GM21515 (cell line): ENCODE measurements around the gene OR5T3.
"Not testable (repeated sequence)": the region's sequence is repeated elsewhere in the genome, so short reads cannot be mapped to it uniquely, and the experiment has no call there.

ENCODE experiments used
- ATAC-seq: cut with Tn5 transposase; IDR thresholded peaks from one replicate; pipeline ENCODE4 v1.9.1; 2021; ENCODE audit not compliant: unreplicated experiment

OR5T3 gene

GRCh38 chr11:56251954-56252353 lies at the start of gene OR5T3:
TSS of gene OR5T3 (plus strand) at chr11:56252254. CDS start at chr11:56252254, 0 bp downstream.
- ATAC-seq: no peak

DNA sequence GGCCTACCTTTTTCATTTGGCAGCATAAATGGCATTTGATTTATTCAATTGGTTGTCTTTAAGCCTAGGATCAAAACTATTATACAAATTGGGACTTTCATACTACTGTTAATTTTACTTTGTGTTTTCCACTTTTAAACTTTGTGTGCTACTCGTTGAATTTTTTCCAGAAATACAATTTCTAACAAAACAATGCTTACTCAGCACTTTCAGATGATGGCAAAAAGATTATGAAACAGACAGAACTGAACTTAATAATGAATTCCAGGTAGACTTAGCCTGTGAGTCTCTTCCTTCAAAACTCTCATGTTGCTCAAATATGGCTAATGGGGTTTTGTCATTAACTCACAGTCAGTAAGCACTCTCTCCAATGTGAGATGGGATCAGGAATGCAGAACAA lies 44.3 kb upstream of the OR5T3 start:
- no peak for ATAC-seq

GRCh38 chr11:56214537-56214936 lies 37.5 kb upstream of the OR5T3 start:
- ATAC-seq: no peak

- ATAC-seq: not testable (repeated sequence)
These were observed 32.3 kb upstream of the OR5T3 start for GRCh38 chr11:56219735-56220134.

DNA sequence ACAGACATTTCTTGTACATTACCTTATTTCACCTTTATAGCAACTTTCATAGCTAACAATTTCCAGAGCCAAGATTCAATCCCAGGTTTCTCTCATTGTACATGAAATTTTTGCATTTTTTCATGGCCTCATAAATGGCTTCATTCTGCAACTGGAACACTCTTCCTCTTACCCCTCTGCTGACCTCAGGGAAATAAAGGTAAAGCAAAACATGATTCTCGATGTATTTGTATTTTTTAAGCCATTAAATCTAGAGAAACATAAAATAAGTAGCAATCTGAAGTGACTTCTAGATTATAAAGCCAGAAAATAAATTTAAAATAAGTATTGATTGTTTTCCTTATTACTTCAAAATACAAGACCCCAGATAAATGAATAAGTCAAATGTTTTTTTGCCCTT lies 17.9 kb upstream of the OR5T3 start, which contains the start of gene OR5T2:
Gene OR5T2, minus strand, starts transcription at position 101 of the 400 bp plus-strand sequence. CDS start 1,193 bp downstream, outside the sequence.
- ATAC-seq: no peak

- no peak for ATAC-seq
These were observed 19.0 kb downstream of the OR5T3 start for GRCh38 chr11:56271092-56271491.

GRCh38 chr11:56273854-56274253 lies 21.8 kb downstream of the OR5T3 start, which contains the start of gene OR5T1:
TSS of gene OR5T1 (plus strand) at chr11:56274154. CDS start at chr11:56275639, 1,485 bp downstream.
- ATAC-seq: no peak

- ATAC-seq: no peak
These were observed 40.1 kb downstream of the OR5T3 start, which contains the start of gene OR8H1 for GRCh38 chr11:56292154-56292553. TSS of gene OR8H1 (minus strand) at chr11:56292254. CDS start at chr11:56291062, 1,192 bp downstream.

- no peak for ATAC-seq
These were observed 44.8 kb downstream of the OR5T3 start for GRCh38 chr11:56296898-56297297.
